ENCODE results near the gene LILRB2.
"Not testable (repeated sequence)": the region's sequence is repeated elsewhere in the genome, so short reads cannot be mapped to it uniquely, and the experiment has no call there.

Gene LILRB2

DNA sequence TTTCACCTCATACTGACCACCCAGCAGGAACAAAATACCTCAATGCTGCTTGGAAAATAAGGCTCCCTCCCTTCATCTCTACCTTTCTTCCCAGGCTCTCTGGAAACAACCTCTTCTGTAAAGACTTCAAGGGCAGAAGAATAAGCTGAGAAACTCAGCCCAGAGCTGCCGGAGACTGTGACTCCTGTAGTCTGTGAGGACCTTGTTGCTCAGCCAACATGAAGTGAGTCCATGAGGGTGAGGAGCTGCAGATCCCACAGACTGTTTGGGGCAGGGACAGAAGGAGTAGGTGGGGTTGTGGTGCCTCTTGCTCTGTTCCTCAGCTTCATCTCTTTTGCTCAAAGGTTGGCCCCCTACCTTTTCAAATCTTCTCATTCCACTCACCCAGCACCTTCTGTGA lies 24.2 kb upstream of the LILRB2 start:
- DNase-seq (ENCODE audit: low read depth): no peak

DNA sequence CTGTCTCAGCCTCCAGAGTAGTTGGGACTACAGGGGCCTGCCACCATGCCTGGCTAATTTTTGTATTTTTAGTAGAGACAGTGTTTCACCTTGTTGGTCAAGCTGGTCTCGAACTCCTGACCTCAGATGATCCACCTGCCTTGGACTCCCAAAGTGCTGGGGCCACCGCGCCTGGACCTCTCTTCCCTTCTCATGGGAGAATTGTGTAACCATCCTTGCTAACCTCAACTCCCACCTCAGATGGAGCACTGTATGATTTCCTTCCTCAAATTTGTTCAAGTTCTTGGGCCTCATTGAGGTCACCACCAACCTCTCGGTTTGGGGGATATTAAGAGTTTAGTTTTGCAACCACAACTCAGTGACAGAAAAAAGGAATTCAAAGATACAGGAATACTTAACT lies 21.3 kb upstream of the LILRB2 start:
- DNase-seq (ENCODE audit: low read depth): no peak

DNA sequence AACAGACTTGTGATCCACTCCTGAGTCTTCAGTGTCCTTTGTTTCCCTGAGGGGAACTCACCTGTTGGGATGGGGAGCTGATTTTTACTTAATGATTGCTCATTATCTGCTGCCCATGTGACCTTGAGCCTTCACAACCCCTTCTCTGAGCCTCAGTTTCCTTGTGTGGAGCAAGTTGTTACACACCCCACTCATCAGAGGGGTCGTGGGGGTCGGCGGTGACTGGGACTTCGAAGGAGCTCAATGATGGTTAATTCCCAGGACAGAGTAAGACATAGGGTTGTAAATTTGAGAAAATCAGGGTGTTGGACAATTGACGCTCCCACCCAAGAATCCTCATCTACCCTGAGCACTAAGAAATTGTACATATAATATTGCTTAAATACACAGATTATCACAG lies 18.6 kb upstream of the LILRB2 start:
- DNase-seq (ENCODE audit: low read depth): no peak

DNA sequence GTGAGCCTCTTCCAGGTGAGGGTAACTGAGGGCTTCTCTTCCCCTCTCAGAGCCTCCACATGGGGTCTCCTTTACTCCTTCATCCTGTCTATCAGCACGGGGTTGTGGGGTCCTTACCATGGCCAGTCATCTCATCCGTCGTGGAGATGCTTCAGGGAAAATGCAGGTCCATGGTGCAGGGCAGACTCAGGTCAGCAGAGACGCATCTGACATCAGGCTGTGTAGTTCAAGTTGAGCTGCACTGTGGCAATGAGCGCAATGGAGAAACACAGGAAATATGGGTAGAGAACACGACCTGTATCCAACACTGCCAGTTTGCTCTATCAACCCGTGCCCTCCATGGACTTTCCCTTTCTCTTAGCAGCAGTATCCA lies 18.2 kb upstream of the LILRB2 start:
- DNase-seq (ENCODE audit: low read depth): no peak

DNA sequence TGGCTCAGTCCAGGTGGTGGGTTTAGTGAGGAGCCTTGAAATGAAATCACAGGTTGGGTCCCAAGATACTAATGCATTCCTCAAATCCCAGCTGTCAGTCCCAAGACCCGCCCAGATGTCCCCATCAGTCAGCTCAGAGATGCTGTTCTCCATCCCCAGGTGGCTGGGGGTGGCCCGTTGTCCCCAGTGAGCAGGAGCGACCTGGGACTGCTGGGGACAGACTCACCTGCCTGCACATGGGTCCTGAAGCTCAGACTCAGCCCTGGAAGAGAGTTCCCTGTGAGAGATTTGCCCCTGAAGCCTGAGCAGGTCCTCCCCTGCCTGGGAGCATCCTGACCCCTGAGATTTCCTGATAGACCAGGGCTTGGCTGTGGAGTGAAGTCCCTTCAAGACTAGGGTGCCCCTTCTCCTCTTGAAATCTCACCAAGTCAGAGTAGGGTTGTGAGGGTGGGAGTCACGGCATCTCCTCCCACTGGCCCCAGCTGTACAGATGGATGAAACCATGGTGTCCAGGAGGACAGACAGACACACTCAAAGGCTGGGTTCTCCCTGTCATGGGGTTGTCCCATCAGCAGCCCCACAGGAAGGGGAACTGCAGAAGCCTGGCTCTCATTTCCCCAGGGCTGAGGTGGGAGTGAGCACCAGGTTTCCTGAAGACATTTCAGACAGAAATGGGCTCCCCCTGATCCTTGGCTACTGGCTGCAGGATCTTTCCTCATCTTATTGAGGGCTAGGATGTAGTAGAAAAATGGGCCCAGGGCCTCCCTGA lies 17.6 kb upstream of the LILRB2 start:
- DNase-seq (ENCODE audit: low read depth): no peak

DNA sequence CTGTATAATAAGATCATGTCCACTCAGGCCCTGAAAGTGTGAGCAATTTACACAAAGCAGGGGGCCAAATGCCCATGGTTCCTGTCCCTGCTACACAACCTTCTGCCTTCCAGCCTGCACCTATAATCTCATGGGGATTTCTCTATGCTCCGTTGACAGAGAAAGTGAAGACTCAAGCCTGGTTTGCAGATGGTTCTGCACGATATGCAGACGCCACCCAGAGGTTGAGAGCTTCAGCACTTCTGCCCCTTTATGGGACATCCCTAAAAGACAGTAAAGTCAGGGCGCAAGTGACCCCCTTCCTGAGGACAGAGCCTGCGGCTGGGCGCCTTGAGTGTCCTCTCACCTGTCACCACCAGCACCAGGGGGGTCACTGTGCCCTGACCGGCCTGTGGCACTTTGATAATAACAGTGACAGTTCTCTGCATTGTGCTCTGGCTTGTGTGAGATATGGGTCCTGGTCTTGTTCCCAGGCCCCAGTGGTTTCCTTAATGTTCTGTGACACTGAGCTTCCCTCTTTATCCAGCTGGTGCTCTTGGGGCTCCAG lies 16.9 kb upstream of the LILRB2 start:
- no peak for DNase-seq (ENCODE audit: low read depth)

DNA sequence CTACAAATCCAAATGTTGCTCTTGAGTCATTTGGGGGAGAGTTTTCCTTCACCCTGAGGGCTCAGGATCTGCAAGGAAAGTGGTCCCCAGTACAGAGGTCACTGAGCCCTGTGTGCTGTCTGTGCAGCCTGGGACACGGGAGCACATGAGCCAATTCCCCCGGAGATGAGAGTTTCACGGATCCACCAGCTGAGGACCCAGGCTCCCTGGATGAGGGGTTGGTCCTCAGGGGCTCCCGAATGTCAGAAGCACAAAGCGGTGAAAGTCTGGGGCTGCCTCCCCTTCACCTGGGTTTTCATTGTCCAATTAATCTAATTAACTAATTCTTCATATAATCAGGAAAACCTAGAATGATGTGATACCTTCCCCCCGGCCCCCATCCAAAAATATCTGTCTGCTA lies 13.6 kb upstream of the LILRB2 start:
- no peak for DNase-seq (ENCODE audit: low read depth)

DNA sequence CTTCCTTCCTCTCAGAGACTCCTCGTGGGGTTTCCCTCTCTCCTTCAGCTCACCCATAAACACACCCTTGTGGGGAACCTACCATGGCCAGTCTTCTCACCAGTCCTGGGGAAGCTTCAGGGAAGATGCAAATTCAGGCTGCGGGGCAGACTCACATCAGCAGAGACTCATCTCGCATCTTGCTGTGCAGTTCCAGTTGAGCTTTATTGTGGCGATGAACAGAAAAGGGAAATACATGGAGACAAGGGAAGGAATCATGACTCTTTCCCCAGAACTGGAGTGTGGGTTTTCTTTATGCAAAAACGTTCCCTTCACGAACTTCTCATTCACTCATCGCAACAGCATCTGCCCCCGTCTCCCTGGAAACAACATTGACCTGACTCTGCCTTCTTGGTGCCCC lies 8.2 kb upstream of the LILRB2 start:
- DNase-seq (ENCODE audit: low read depth): not testable (repeated sequence)

DNA sequence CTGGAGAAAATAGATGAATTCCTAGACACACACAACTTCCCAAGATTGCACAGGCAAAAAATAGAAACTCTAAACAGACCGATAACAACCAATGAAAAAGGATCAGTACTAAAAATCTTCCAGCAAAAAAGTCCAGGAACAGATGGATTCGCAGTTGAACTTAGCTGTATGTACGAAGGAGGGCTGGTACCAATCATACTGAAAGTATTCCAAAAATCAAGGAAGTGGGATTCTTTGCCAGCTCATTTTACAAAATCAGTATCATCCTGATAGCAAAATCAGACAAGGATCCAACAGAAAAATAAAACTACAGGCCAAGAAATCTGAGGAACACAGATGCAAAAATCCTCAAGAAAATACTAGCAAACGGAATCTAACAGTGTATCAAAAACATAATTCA lies 6.5 kb upstream of the LILRB2 start:
- DNase-seq (ENCODE audit: low read depth): no peak

DNA sequence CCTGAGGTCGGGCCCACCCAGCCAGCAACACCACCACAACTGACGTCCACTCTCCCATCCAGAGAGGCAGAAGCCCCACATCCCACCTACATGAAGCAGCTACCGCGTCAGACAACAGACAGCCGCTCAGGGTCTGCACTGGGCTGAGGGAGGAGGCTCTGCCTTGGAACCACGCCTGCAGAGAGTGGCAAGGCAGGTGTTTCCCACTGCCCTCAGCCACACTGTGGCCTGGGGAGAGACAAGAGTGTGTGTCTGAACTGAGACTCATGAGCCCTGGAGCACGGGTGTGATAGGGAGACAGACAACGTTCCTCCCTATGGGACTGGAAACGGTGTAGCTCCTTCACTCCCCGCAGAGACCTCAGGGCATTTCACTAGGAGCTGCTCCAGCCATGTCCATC lies 5.4 kb upstream of the LILRB2 start:
- DNase-seq (ENCODE audit: low read depth): not testable (repeated sequence)

DNA sequence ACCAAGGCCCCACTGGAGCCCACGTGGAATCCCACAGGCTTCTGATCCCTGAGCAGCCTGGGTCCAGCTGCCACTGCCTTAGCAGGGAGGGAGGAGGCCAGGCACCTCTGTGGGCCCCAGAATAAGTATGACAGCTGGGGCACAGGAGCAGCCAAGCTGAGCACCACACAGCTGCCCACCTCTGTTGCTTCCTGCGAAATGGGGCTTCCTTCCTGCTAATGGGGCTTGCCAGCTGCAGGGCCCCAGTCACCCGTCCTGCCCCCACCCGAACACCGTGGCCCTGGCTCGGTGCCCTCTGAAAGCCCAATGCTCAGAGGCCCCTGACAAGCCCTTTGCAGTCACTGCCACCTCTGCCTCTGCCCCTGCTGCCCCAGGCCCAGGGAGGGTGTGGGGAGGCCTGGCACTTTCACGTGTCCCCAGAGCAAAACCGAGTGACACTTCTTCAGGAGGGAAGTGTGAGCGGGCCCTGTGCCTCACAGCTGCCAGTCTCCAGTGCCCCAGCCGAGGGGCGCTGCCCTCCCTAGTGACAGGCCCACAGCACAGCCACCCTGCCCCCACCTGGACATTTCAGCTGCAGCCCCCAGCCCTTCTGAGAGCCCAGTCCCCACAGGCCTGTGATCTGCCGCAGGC lies 4.6 kb upstream of the LILRB2 start:
- not testable (repeated sequence) for DNase-seq (ENCODE audit: low read depth)

DNA sequence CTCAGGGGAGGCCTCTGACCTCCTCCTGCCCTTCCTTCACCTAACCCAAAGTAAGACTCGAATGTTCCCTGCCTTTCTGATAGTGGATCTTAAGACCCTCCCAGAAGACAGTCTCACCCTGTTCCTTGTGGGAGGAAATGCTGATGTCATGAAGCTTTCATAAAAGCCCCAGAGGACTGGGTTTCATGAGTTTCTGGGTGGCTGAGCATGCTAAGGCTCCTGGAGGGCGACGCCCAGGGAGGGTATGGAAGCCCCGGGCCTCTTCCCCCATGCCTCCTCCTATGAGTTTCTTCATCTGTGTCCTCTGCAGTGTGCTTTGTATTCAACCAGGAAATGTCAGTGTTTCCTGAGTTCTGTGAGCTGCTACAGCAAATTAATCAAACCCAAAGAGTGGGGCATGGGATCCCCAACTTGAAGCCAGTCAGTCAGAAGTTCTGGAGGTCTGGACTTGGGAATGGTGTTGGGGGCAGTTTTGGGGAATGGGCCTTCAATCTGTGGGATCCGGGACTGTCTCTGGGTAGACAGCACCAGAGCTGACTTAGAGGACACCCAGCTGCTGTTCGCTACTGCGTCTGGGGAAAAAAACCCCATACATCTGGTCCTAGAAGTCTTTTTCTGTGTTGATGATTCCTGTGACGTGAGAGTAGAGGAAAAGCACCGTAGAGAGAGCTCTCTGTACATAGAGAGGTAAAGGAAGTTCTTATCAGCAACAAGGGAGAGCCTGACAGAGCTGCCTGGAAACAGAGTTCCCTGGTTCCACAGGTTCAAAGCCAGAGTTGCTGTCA lies 2.0 kb upstream of the LILRB2 start:
- no peak for DNase-seq (ENCODE audit: low read depth)

DNA sequence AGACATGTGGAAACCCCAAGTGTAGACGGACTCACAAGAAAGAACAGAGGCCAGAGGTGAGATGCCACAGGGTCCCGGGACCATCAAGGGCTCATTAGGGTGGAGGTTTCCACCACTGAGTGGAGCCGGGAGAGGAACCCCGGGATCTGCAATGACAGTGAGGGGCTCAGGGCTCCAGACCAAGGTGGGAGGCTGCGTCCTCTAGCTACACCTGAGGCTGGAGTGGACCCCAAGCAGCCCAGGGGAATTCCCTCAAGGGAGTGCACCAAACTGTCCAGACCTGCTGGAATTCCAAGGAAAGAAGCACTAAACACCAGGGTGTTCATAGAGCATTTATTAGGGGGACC lies 792 bp upstream of the LILRB2 start:
- not testable (repeated sequence) for DNase-seq (ENCODE audit: low read depth)

DNA sequence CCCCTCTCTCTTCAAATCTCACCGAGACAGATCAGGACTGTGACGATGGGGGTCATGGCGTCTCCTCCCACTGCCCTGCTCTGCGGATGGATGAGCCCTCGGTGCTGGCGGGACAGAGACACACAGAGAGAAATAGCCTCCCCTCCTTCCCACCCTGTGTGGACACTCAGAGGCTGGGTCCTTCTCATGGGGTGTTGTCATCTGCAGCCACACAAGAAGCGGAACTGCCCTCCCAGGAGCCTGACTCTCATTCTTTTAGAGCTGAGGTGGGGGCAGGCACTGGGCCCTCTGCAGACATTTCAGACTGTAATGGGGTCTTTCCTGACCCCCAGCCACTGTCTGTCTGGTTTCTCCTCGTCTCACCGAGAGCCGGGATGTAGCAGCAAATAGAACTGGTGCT lies 469 bp downstream of the LILRB2 start:
- DNase-seq (ENCODE audit: low read depth): not testable (repeated sequence)

DNA sequence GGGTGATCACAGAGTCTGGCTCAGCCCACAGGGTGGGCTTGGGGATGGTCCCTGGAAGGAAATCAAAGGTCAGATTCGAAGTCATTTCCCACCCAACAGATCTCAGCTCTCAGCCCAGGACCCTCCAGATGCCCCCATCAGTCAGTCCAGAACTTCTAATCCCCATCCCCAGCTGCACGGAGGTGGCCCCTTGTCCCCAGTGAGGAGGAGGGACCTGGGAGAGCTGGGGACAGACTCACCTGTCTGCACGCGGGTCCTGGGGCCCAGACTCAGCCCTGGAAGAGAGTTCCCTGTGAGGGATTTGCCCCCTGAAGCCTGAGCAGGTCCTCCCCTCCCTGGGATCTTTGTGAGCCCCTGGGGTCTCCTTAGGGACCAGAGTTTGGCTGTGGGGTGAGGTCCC lies 885 bp downstream of the LILRB2 start:
- not testable (repeated sequence) for DNase-seq (ENCODE audit: low read depth)

DNA sequence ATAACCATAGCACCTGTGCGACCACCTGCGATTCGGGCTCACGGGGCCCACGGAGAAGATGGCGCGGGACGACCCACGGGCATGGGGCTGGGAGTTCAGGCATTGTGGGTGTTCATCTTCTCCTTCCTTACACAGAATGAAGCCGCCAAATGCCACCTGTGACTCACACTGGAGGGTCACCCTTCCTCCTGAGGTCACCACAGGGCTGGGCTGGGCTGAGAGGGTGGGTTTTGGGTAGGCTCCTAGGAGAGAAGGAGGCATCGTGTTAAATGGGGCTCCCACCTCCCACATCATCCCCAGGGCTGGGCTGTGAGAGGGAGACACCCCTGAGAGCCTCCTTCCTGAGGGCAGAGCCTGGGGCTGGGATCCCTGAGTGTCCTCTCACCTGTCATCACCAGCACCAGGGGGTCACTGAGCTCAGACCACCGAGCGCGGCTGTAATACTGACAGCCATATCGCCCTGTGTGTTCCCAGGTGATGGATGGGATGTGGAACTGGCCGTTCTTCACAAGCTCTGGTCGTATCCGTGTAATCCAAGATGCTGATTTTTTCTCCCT lies 1.4 kb downstream of the LILRB2 start:
- no peak for DNase-seq (ENCODE audit: low read depth)

DNA sequence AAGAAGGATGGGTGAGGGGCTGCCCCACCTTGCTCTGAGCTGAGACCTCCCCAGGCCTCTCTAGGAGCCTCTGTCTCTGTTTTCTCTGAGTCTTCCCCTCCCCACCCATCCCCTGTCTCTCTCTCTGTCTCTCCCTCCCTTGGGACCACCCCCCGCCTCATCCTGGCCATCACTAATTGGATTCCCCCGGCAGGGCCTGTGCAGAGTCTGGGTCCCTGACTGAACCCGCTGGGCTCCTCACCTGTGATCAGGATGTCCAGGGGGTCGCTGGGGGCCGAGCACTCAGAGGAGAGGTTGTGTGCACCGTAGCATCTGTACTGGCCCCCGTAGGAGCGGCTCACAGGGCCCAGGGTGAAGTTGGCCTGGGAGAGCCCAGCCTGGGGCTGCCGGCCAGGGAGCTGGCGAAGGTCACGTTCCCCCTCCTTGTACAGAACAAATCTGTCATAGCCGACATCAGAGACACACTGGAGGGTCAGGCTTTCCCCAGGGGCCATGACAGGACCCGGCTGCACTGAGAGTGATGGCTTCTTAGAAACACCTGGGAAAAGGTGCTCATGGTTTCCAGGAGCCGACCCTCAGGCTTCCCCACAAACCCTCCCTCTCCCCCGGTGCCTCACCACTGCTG lies 2.2 kb downstream of the LILRB2 start:
- DNase-seq (ENCODE audit: low read depth): not testable (repeated sequence)

DNA sequence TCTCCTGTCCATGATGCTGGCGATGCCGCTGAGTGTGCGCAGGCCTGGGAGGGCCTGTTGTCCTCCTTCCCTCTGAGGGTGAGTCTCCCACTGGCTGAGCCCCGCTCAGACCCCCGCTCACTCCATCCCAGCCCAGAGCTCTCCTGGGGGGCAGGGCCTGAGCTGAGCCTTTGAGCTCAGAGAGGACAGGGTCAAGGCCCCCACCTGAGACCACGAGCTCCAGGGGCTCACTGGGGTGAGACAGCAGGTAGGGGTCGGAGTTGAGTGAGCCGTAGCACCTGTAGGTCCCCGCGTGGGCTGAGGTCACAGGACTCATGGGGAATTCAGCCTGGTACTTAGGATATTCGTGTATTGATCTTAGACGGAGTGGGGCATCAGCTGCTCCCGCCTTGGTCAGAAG lies 2.9 kb downstream of the LILRB2 start:
- not testable (repeated sequence) for DNase-seq (ENCODE audit: low read depth)

DNA sequence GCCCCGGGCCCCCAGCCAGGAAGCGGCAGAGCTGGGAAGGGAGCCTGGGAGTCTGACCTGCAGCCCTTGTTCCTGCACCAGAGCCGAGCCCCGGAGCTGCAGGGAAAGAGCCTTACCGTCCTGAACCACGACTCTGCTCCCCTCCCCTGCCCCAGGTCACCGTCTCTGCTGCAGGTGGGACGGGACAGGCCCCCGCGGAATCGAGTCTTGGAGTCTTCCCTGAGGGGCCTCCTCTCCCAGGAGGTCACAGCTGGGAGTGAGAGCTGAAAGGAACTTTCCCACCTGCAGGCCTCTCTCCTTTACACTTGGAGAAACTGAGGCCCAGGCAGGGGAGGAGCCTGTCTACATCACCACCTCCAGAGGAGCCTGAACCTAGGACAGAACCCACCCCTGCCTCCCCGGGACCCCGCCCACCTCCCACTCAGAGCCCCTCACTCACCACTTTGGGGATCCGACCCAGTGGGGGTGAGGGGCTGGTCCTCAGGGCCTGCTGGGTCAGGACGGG lies 3.7 kb downstream of the LILRB2 start:
- DNase-seq (ENCODE audit: low read depth): not testable (repeated sequence)

DNA sequence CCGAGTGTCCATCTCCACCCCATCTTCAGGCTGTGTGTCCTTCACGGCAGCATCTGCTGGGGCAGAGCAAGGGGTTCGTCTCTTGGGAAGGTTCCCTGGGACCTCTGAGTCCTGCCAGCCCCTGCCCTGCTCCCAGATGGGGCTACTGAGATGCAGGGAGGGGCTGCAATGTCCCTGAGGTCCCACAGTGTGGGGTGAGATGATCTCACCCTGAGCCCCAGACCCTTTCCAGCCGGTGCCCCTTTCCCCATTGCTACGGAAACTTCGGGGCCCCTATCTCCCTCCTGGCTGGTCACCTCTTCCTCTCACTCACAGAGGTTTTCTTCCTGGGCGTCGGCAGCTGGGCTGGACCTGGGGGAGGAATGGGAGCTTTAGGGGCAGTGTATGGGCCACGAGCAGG lies 5.0 kb downstream of the LILRB2 start:
- DNase-seq (ENCODE audit: low read depth): no peak

DNA sequence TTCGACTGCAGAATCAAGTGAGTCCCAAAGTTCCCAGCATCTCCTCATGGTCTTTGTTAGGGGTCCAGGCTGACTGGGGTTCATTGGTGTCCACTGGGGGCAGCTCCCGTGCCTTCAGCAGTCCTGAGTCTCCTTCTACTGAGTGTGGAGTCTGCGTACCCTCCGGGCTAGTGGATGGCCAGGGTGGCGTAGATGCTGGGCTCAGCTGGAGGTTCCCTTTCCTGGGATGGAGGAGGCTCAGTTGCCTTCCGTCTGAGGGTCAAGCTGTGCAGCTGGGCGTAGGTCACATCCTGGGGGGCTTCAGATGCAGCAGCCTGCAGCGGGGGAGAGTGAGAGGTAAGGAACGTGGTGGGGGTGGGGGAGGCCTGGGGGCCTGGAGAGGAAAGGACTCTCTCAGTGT lies 6.4 kb downstream of the LILRB2 start:
- DNase-seq (ENCODE audit: low read depth): not testable (repeated sequence)

DNA sequence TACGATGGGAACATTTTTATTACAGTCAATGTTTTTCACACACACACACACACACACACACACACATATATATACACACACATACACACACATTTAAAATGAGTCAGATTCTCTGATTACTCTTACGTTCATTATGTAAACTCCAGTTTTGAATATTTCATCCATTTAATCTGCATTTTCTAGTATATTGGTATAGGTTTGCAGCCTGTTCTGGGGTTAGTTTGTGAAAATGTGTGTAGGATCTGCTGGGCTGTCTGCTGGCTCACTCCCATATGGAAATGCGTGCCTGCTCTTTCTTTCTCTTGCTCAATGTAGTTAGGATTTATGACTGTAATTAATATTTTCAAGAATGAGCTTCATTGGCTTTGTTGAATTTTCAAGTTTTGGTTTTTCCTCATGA lies 7.1 kb downstream of the LILRB2 start:
- DNase-seq (ENCODE audit: low read depth): no peak
